H9 (cell line): ENCODE results near the gene NAMPT. TPM values are rescaled to one million over a fixed set of nuclear protein-coding genes. Genes with fewer than 3 reads are reported as not detected.

Experiments used
- DNase-seq: peaks from one replicate; pipeline ENCODE4 v3.0.0-alpha.2; 2017
- H2AFZ ChIP-seq: one replicate; pipeline ENCODE4 v1.6.1; 2013; ENCODE audit warnings: mild to moderate bottlenecking, low read length, control low read depth, moderate library complexity
- H2AK5ac ChIP-seq: 2 replicates; pipeline ENCODE4 v1.6.1; 2013; ENCODE audit warnings: low read length, control low read depth, mixed read lengths; ENCODE audit not compliant: insufficient read length
- H2BK120ac ChIP-seq: one replicate; pipeline ENCODE4 v1.6.1; 2013; ENCODE audit warnings: low read depth, mild to moderate bottlenecking, low read length, control low read depth, inconsistent platforms; ENCODE audit not compliant: poor library complexity, severe bottlenecking
- H2BK12ac ChIP-seq: 2 replicates; pipeline ENCODE4 v1.6.1; 2013; ENCODE audit warnings: low read length, control low read depth, mixed read lengths, low read depth; ENCODE audit not compliant: insufficient read length
- H2BK15ac ChIP-seq: 2 replicates; pipeline ENCODE4 v1.6.1; 2013; ENCODE audit warnings: low read depth, low read length, control low read depth
- H2BK20ac ChIP-seq: one replicate; pipeline ENCODE4 v1.6.1; 2013; ENCODE audit warnings: low read depth, mild to moderate bottlenecking, low read length, control low read depth, inconsistent platforms; ENCODE audit not compliant: poor library complexity, severe bottlenecking
- H2BK5ac ChIP-seq: 2 replicates; pipeline ENCODE4 v1.6.1; 2013; ENCODE audit warnings: low read length, control low read depth, mixed read lengths; ENCODE audit not compliant: insufficient read length
- H3K14ac ChIP-seq: 2 replicates; pipeline ENCODE4 v1.6.1; 2013; ENCODE audit warnings: low read length, control low read depth; ENCODE audit not compliant: insufficient read depth
- H3K18ac ChIP-seq: 2 replicates; pipeline ENCODE4 v1.6.1; 2013; ENCODE audit warnings: low read depth, mild to moderate bottlenecking, mixed read lengths, low read length, control low read depth; ENCODE audit not compliant: insufficient read length
- H3K23ac ChIP-seq: 2 replicates; pipeline ENCODE4 v1.6.1; 2013; ENCODE audit warnings: low read length, control low read depth, mixed read lengths, low read depth; ENCODE audit not compliant: insufficient read length
- H3K23me2 ChIP-seq: 2 replicates; pipeline ENCODE4 v1.6.1; 2013; ENCODE audit warnings: low read depth, mild to moderate bottlenecking, mixed read lengths, low read length, control low read depth; ENCODE audit not compliant: insufficient read length, poor library complexity, severe bottlenecking
- H3K27ac ChIP-seq: 2 replicates; pipeline ENCODE4 v1.5.1; 2013; ENCODE audit warnings: low read length, control low read depth, mixed read lengths, low read depth; ENCODE audit not compliant: insufficient read length
- H3K27me3 ChIP-seq: 2 replicates; pipeline ENCODE4 v1.6.1; 2013; ENCODE audit warnings: low read length, control low read depth, inconsistent platforms; ENCODE audit not compliant: insufficient read depth
- H3K4ac ChIP-seq: 2 replicates; pipeline ENCODE4 v1.6.1; 2013; ENCODE audit warnings: low read depth, mild to moderate bottlenecking, control low read depth, inconsistent platforms, low read length, moderate library complexity
- H3K4me1 ChIP-seq: 2 replicates; pipeline ENCODE4 v1.6.1; 2013; ENCODE audit warnings: low read length, control low read depth, inconsistent platforms; ENCODE audit not compliant: insufficient read depth
- H3K4me2 ChIP-seq: 2 replicates; pipeline ENCODE4 v1.6.1; 2013; ENCODE audit warnings: low read length, control low read depth, mixed read lengths; ENCODE audit not compliant: insufficient read length, insufficient read depth
- H3K56ac ChIP-seq: 2 replicates; pipeline ENCODE4 v1.6.1; 2013; ENCODE audit warnings: low read depth, mild to moderate bottlenecking, mixed read lengths, low read length, control low read depth; ENCODE audit not compliant: insufficient read length
- H3K79me1 ChIP-seq: 2 replicates; pipeline ENCODE4 v1.6.1; 2013; ENCODE audit warnings: low read depth, mild to moderate bottlenecking, moderate library complexity, low read length, control low read depth, inconsistent platforms; ENCODE audit not compliant: insufficient read depth, poor library complexity, severe bottlenecking
- H3K79me2 ChIP-seq: 2 replicates; pipeline ENCODE4 v1.6.1; 2013; ENCODE audit warnings: low read length, control low read depth, inconsistent platforms; ENCODE audit not compliant: insufficient read depth
- H3K9ac ChIP-seq: 2 replicates; pipeline ENCODE4 v1.6.1; 2013; ENCODE audit warnings: low read length, control low read depth, mixed read lengths; ENCODE audit not compliant: insufficient read length; ENCODE audit errors: extremely low read depth
- H3K9me3 ChIP-seq: one replicate; pipeline ENCODE4 v1.6.1; 2013; ENCODE audit warnings: low read depth, low read length, inconsistent platforms; ENCODE audit not compliant: control insufficient read depth
- H3T11ph ChIP-seq: one replicate; pipeline ENCODE4 v1.6.1; 2013; ENCODE audit warnings: mild to moderate bottlenecking, low read length, control low read depth, inconsistent platforms
- H4K20me1 ChIP-seq: one replicate; pipeline ENCODE4 v1.6.1; 2013; ENCODE audit not compliant: control insufficient read depth, insufficient read length, insufficient read depth
- H4K5ac ChIP-seq: 2 replicates; pipeline ENCODE4 v1.6.1; 2013; ENCODE audit warnings: low read depth, mild to moderate bottlenecking, mixed read lengths, low read length, control low read depth; ENCODE audit not compliant: insufficient read length
- H4K8ac ChIP-seq: replicated peaks from 2 replicates; pipeline ENCODE4 v1.6.1; 2013; ENCODE audit warnings: low read length, control low read depth, mixed read lengths, low read depth; ENCODE audit not compliant: insufficient read length
- H4K91ac ChIP-seq: 2 replicates; pipeline ENCODE4 v1.6.1; 2013; ENCODE audit warnings: low read depth, mild to moderate bottlenecking, moderate library complexity, mixed read lengths, low read length, control low read depth; ENCODE audit not compliant: insufficient read length
- H3K27ac Mint-ChIP-seq, 3 experiments: 2 replicates in 2 of 3; 3 replicates in 1 of 3; pipeline ENCODE4 v1.8.0; 2020 to 2021; ENCODE audit warnings: mixed read lengths in 3 of 3, mild to moderate bottlenecking in 1 of 3, moderate library complexity in 1 of 3
- H3K27me3 Mint-ChIP-seq: 2 replicates; pipeline ENCODE4 v1.8.0; 2021; ENCODE audit warnings: low read depth, mild to moderate bottlenecking, moderate library complexity, mixed read lengths
- H3K36me3 Mint-ChIP-seq, 3 experiments: 2 replicates in 2 of 3; 3 replicates in 1 of 3; pipeline ENCODE4 v1.8.0; 2020 to 2021; ENCODE audit warnings: low read depth in 3 of 3, mixed read lengths in 3 of 3; ENCODE audit not compliant: insufficient read depth in 1 of 3
- H3K4me1 Mint-ChIP-seq, 2 experiments: 2 replicates each; pipeline ENCODE4 v1.8.0; 2020; ENCODE audit warnings: mixed read lengths in 2 of 2
- H3K4me3 Mint-ChIP-seq, 2 experiments: 2 replicates in 1 of 2; 3 replicates in 1 of 2; pipeline ENCODE4 v1.8.0; 2020 to 2021; ENCODE audit warnings: mild to moderate bottlenecking in 2 of 2, mixed read lengths in 2 of 2, moderate library complexity in 1 of 2
- H3K9me3 Mint-ChIP-seq, 2 experiments: 2 replicates in 1 of 2; 3 replicates in 1 of 2; pipeline ENCODE4 v1.8.0; 2020; ENCODE audit warnings: mild to moderate bottlenecking in 2 of 2, mixed read lengths in 2 of 2, moderate library complexity in 1 of 2
- CTCF ChIP-seq: fragments of 200-600 bp; sonication (generic); conservative IDR thresholded peaks from 3 replicates; pipeline ENCODE4 v1.8.0; 2021; ENCODE audit warnings: antibody characterized with exemption, mild to moderate bottlenecking
- WGBS: extraction: QIAGEN DNeasy Blood & Tissue Kit; methylation state at CpG from one replicate; pipeline ENCODE4 v1.1.7; 2013; ENCODE audit warnings: missing lambda C conversion rate, low lambda C conversion rate, mixed read lengths; ENCODE audit not compliant: insufficient read length; ENCODE audit errors: extremely low coverage; 5-methylcytosine and 5-hydroxymethylcytosine counted together
- total RNA-seq: library from RNA; stranded (reverse); gene quantifications from 2 replicates; pipeline ENCODE4 v1.2.1, GENCODE V29; 2021

NAMPT gene
- total RNA-seq, 1 experiment from 2014 or later: 83.5 TPM

GRCh38 chr7:106262221-106262881 lies 22.4 kb downstream of the NAMPT start:
- Histone ChIP-seq H2BK120ac (no peak overlapping the region), H4K8ac (no peak overlapping the region), H3K23me2 (no peaks in the 10 kb centered on the region), H4K20me1 (no peaks in the 10 kb centered on the region), H3K27me3 (no peaks in the 10 kb centered on the region), H3K56ac (no peak overlapping the region), H2BK12ac (no peak overlapping the region), H3K79me2 (no peaks in the 10 kb centered on the region), H3K9me3 (no peaks in the 10 kb centered on the region), H3K9ac (no peak overlapping the region), H3K27ac (no peak overlapping the region), H2AFZ (no peak overlapping the region), H4K5ac (no peak overlapping the region), H3K18ac (no peak overlapping the region), H4K91ac (no peak overlapping the region), H2BK15ac (no peak overlapping the region), H2AK5ac (no peak overlapping the region), H2BK5ac (no peak overlapping the region), H3K4ac (no peak overlapping the region), H3K4me2 (no peak overlapping the region), H3K79me1 (peaks cover 2% of the 10 kb centered on the region), H3K14ac (no peak overlapping the region), H3T11ph (no peak overlapping the region), H3K4me1 (no peaks in the 10 kb centered on the region), H2BK20ac (no peak overlapping the region), H3K23ac (no peak overlapping the region)
- no peak for DNase-seq
- no peak overlapping the region for H3K27ac Mint-ChIP-seq
- H3K4me3 Mint-ChIP-seq: no peak overlapping the region
- WGBS: no CpG with 5 or more reads among the region's 2 CpGs
- no peaks in the 10 kb centered on the region for H3K27me3 Mint-ChIP-seq
- peaks cover 10 to 13% of the 10 kb centered on the region in 2 experiments for H3K4me1 Mint-ChIP-seq
- TF ChIP-seq CTCF: no peak
- peaks cover 27 to 71% (median 69%) of the 10 kb centered on the region in 3 experiments; a peak in 6 of 7 replicates for H3K36me3 Mint-ChIP-seq
- no peaks in the 10 kb centered on the region for H3K9me3 Mint-ChIP-seq
